Keratinocyte (primary cell): ENCODE data around the gene TSPAN11.

Experiments
- EZH2 ChIP-seq: IDR thresholded peaks from one replicate; pipeline ENCODE4 v1.6.1; 2012; ENCODE audit warnings: inconsistent platforms, mild to moderate bottlenecking, low read length, moderate library complexity
- TF ChIP-seq, protein P1 (sequence below), 3 experiments: IDR thresholded peaks in 1 of 3; conservative IDR thresholded peaks in 1 of 3; optimal IDR thresholded peaks in 1 of 3; 2 replicates in 2 of 3; 3 replicates in 1 of 3; pipeline versions ENCODE3 to v1.5.1; 2011; ENCODE audit warnings: low read length in 3 of 3, mild to moderate bottlenecking in 3 of 3, moderate library complexity in 2 of 3, control low read depth in 1 of 3, inconsistent platforms in 1 of 3; ENCODE audit not compliant: insufficient read depth in 2 of 3; ENCODE audit errors: extremely low read depth in 1 of 3

DNA sequence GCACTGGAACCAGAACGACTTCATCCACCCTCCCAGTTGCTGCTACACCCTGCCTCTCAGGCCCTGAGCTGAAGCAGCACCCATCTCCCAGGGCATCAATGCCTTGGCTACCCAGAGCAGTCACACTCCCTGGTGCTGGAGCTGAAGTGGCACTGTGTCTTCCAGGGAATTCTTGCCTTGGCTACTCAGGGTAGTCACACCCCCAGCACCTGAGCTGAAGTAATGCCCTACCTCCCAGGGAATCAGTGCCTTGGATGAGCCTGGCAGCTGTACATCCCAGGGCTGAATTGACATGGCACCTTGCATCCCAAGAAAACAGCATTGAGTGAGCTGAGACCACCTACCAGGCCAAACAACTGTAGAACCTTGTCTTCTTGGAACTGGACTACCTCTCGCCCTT is 41.2 kb upstream of the TSPAN11 start:
- TF ChIP-seq, protein P1, sequence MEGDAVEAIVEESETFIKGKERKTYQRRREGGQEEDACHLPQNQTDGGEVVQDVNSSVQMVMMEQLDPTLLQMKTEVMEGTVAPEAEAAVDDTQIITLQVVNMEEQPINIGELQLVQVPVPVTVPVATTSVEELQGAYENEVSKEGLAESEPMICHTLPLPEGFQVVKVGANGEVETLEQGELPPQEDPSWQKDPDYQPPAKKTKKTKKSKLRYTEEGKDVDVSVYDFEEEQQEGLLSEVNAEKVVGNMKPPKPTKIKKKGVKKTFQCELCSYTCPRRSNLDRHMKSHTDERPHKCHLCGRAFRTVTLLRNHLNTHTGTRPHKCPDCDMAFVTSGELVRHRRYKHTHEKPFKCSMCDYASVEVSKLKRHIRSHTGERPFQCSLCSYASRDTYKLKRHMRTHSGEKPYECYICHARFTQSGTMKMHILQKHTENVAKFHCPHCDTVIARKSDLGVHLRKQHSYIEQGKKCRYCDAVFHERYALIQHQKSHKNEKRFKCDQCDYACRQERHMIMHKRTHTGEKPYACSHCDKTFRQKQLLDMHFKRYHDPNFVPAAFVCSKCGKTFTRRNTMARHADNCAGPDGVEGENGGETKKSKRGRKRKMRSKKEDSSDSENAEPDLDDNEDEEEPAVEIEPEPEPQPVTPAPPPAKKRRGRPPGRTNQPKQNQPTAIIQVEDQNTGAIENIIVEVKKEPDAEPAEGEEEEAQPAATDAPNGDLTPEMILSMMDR (optimal IDR thresholded peaks at IDR 0.05 in 1 of 3, IDR thresholded peaks at IDR 0.05 in 1 of 3, conservative IDR thresholded peaks at IDR 0.05 in 1 of 3; ENCODE audit: extremely low read depth in 1 of 3, insufficient read depth in 2 of 3, low read length in 3 of 3) = no peak
- TF ChIP-seq EZH2 = no peak
